Loucy (cell line): ENCODE results near the gene AMPD2.

ENCODE experiments used
- H2AFZ ChIP-seq: fragments of 200-600 bp; sonication (generic); 2 replicates; pipeline ENCODE4 v1.6.0; 2016; ENCODE audit warnings: antibody characterized with exemption, mild to moderate bottlenecking, low read length, moderate library complexity
- H3F3A ChIP-seq: fragments of 200-600 bp; 2 replicates; pipeline ENCODE4 v1.6.0; 2016; ENCODE audit warnings: antibody characterized with exemption, low read depth, mild to moderate bottlenecking
- H3K27me3 ChIP-seq: fragments of 200-600 bp; sonication (generic); 2 replicates; pipeline ENCODE4 v1.6.1; 2014; ENCODE audit warnings: low read length, mild to moderate bottlenecking; ENCODE audit not compliant: insufficient read depth, poor library complexity, severe bottlenecking
- H3K36me3 ChIP-seq: fragments of 200-600 bp; sonication (generic); 2 replicates; pipeline ENCODE4 v1.6.1; 2016; ENCODE audit warnings: low read length; ENCODE audit not compliant: insufficient read depth
- H3K4me1 ChIP-seq: fragments of 200-600 bp; sonication (generic); 2 replicates; pipeline ENCODE4 v1.5.1; 2014; ENCODE audit warnings: low read length, mild to moderate bottlenecking; ENCODE audit not compliant: insufficient read depth, poor library complexity, severe bottlenecking
- H3K4me2 ChIP-seq: fragments of 200-600 bp; sonication (generic); 2 replicates; pipeline ENCODE4 v1.6.0; 2014; ENCODE audit warnings: antibody characterized with exemption, low read length, low read depth, mild to moderate bottlenecking; ENCODE audit not compliant: poor library complexity, severe bottlenecking
- H3K4me3 ChIP-seq: fragments of 200-600 bp; sonication (generic); 2 replicates; pipeline ENCODE4 v1.5.1; 2014; ENCODE audit warnings: low read length, mild to moderate bottlenecking, mixed read lengths; ENCODE audit not compliant: poor library complexity, severe bottlenecking
- H3K79me2 ChIP-seq: fragments of 200-600 bp; sonication (generic); 2 replicates; pipeline ENCODE4 v1.6.1; 2014; ENCODE audit warnings: low read length; ENCODE audit not compliant: insufficient read depth
- H3K9ac ChIP-seq: fragments of 200-600 bp; sonication (generic); 2 replicates; pipeline ENCODE4 v1.6.0; 2014; ENCODE audit warnings: mild to moderate bottlenecking, low read depth, low read length, moderate library complexity; ENCODE audit not compliant: poor library complexity, severe bottlenecking
- H3K9me2 ChIP-seq: fragments of 200-600 bp; sonication (generic); replicated peaks from 2 replicates; pipeline ENCODE4 v1.6.1; 2016; ENCODE audit warnings: low read depth, low read length, mixed read lengths
- H3K9me3 ChIP-seq: fragments of 200-600 bp; sonication (generic); 2 replicates; pipeline ENCODE4 v1.6.1; 2014; ENCODE audit warnings: mild to moderate bottlenecking, antibody characterized with exemption, low read length, low read depth; ENCODE audit not compliant: insufficient read depth
- H4K20me1 ChIP-seq: fragments of 200-600 bp; sonication (generic); 2 replicates; pipeline ENCODE4 v1.6.0; 2014; ENCODE audit warnings: antibody characterized with exemption, low read length, mild to moderate bottlenecking; ENCODE audit not compliant: insufficient read depth, poor library complexity, severe bottlenecking
- CTCF ChIP-seq: fragments of 200-600 bp; sonication (generic); conservative IDR thresholded peaks from 2 replicates; pipeline ENCODE4 v1.5.1; 2014; ENCODE audit warnings: mild to moderate bottlenecking, antibody characterized with exemption, low read length
- EZH2phosphoT487 ChIP-seq: fragments of 200-600 bp; IDR thresholded peaks from 2 replicates; pipeline ENCODE4 v1.6.1; 2018; ENCODE audit warnings: antibody characterized with exemption, mild to moderate bottlenecking, moderate library complexity, borderline replicate concordance

The AMPD2 gene

GRCh38 chr1:109642626-109643025 lies 23.0 kb downstream of the AMPD2 start:
- Histone ChIP-seq H3K36me3 (no peaks in the 10 kb centered on the region), H3F3A (no peaks in the 10 kb centered on the region; the same call in 1 of the 2 replicates), H3K9me3 (no peaks in the 10 kb centered on the region), H3K4me3 (no peak overlapping the region), H3K27me3 (no peaks in the 10 kb centered on the region), H2AFZ (no peak overlapping the region), H4K20me1 (no peaks in the 10 kb centered on the region), H3K9me2 (no peaks in the 10 kb centered on the region), H3K9ac (no peak overlapping the region), H3K4me2 (no peak overlapping the region), H3K4me1 (peaks cover 6% of the 10 kb centered on the region), H3K79me2 (no peaks in the 10 kb centered on the region)
- no peak for TF ChIP-seq CTCF
- TF ChIP-seq EZH2phosphoT487 = no peak

GRCh38 chr1:109643385-109644230 lies 24.0 kb downstream of the AMPD2 start:
- Histone ChIP-seq H3K27me3 (no peaks in the 10 kb centered on the region), H4K20me1 (no peaks in the 10 kb centered on the region), H2AFZ (peak overlapping the region; percentile 87), H3K9me2 (no peaks in the 10 kb centered on the region), H3F3A (no peaks in the 10 kb centered on the region; the same call in 1 of the 2 replicates), H3K4me2 (peak overlapping the region; percentile 33), H3K9ac (no peak overlapping the region), H3K4me1 (peaks cover 6% of the 10 kb centered on the region), H3K9me3 (no peaks in the 10 kb centered on the region), H3K36me3 (no peaks in the 10 kb centered on the region), H3K4me3 (no peak overlapping the region), H3K79me2 (no peaks in the 10 kb centered on the region)
- TF ChIP-seq EZH2phosphoT487 = no peak
- peak; percentile 82 for TF ChIP-seq CTCF

- no peak overlapping the region for H3K4me2 ChIP-seq
- H3K9ac ChIP-seq = no peak overlapping the region
- H3K36me3 ChIP-seq = no peaks in the 10 kb centered on the region
- H3K9me2 ChIP-seq = no peaks in the 10 kb centered on the region
- H3K79me2 ChIP-seq = no peaks in the 10 kb centered on the region
- no peaks in the 10 kb centered on the region for H3K27me3 ChIP-seq
- no peaks in the 10 kb centered on the region for H3K9me3 ChIP-seq
- no peak overlapping the region for H2AFZ ChIP-seq
- TF ChIP-seq CTCF (no peak), EZH2phosphoT487 (no peak)
- no peak overlapping the region for H3K4me3 ChIP-seq
- H3K4me1 ChIP-seq = peaks cover 9% of the 10 kb centered on the region
- no peaks in the 10 kb centered on the region; the same call in 1 of the 2 replicates for H3F3A ChIP-seq
- H4K20me1 ChIP-seq = no peaks in the 10 kb centered on the region
Measured at GRCh38 chr1:109644670-109645069, 25.0 kb downstream of the AMPD2 start.
